Skeletal muscle cell (primary cell): ENCODE results near the gene FAXDC2.
"Not testable (repeated sequence)": the region's sequence is repeated elsewhere in the genome, so short reads cannot be mapped to it uniquely, and the experiment has no call there.

Source experiments
- DNase-seq: peaks from one replicate; pipeline ENCODE4 v3.0.0-alpha.2; 2010; ENCODE audit warnings: low read depth
- H3K4me3 ChIP-seq: 2 replicates; pipeline ENCODE4 v1.5.1; 2011; ENCODE audit warnings: low read depth, mild to moderate bottlenecking, control low read depth, low read length, moderate library complexity

Gene FAXDC2

DNA sequence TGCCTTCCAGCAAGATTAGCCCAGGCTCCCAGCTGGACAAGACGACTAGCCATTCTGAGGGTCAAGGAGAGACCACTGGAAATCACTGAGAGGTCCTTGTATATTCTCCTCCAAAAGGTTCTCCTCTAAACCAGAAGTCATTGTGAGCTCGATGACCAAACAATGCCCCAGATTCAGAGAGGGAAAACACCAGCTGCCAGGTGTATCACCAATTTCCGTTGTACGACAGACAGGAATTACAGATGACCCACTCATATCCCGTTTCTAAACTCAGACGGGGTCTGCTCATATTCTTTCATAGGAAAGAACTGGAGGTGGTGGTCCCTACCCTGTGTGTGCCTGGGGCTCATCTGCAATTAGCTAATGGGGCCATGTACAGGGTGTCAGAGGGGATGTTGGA lies 14.2 kb downstream of the FAXDC2 start:
- no peak for DNase-seq
- H3K4me3 ChIP-seq, result no peak overlapping the region

GRCh38 chr5:154835701-154836052 lies 14.7 kb downstream of the FAXDC2 start:
- not testable (repeated sequence) for DNase-seq, H3K4me3 ChIP-seq

DNA sequence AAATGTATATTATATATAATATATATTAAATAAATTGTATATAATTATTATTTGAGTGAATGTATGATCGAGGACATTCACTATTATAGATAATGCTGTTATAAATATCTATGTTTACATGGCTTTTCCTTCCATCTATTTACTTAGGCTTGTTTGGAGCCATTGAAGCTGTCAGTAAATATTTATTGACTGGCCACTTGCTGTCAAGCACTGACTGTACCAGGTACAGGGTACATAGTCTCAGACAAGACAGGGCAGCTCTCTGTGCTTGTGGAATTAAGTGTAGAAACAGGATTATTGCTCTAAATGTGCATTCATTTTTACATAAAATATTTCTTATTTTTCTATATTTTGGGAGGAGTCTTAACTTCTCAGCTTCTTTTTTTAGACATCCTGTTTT lies 16.4 kb downstream of the FAXDC2 start:
- no peak overlapping the region for H3K4me3 ChIP-seq
- DNase-seq, result no peak

GRCh38 chr5:154832804-154833203 lies 17.6 kb downstream of the FAXDC2 start:
- DNase-seq, result not testable (repeated sequence)

GRCh38 chr5:154831451-154831850 lies 19.0 kb downstream of the FAXDC2 start:
- H3K4me3 ChIP-seq, result no peak overlapping the region
- DNase-seq, result no peak

More at GRCh38 chr5:154832804-154833203, 17.6 kb downstream of the FAXDC2 start:
- not testable (repeated sequence) for H3K4me3 ChIP-seq

DNA sequence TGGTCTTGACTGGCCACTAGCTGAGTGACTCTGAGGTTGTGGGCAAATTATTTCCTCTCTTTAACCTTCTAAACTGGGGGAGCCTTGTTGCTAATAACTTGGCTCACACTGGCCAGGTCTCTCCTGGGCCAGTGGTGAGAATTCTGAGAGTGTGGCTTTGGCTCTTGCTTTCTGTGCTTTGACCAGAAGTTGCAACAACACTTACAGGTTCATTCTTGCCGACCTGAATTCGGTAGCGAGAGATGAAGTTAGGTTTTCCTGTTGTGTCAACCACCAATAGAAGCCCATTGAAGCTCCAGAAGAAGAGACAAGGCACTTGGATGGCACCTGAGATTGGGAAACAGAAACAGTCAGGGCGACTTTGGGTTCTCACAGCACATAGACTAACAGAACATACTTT lies 19.8 kb downstream of the FAXDC2 start:
- no peak for DNase-seq
- H3K4me3 ChIP-seq, result no peak overlapping the region

DNA sequence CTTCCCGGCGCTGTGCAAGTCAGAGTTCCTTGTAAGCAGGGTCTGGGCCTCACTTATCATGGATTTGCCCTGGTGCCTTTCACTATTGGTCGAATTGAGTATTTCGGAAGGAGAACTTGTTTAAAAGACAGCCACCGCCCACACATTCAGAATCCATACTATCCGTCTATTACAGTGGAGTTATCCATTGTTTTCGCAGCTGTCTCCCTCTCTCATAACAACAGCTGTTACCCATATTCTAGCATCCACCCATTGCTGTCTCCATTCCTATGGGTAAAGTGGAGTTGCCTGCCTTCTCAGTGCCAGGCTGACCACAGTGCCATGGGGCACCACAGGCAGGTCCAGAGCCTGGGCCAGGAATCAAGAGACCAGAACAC lies 20.2 kb downstream of the FAXDC2 start:
- peak; percentile 38 for DNase-seq
- H3K4me3 ChIP-seq, result no peak overlapping the region

DNA sequence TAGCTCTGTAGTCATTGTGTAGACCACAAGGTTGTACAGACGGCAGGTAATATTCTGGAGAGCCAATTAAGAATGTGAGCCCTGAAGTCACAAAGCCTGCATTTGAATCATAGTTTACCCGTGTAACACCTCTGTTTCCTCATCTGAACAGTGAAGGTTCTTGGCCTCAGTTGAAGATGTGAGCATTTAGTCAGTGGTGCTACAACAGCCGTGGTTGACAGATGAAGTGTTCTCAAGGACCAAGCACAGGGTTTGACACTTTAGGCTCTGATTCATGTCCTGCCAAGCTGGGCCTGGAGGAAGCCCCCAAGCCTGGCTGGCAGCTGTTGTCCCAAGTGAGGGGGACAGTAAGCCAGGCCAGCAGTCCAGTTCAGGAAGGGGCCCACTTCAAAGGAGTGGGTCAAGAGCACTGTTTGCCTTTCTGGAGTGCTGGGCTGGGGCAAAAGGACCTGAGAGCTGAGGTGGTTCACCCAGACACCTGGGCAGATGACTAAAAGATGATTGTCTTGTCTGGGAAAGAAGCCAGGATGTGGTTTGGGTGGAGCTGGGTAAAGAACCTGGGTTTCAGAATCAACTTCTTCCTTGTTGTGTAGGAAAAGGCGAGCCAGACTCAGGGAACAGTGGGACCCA lies 20.7 kb downstream of the FAXDC2 start:
- DNase-seq, result no peak
- no peak overlapping the region for H3K4me3 ChIP-seq

GRCh38 chr5:154829181-154829588 lies 21.2 kb downstream of the FAXDC2 start:
- H3K4me3 ChIP-seq, result no peak overlapping the region
- no peak for DNase-seq

DNA sequence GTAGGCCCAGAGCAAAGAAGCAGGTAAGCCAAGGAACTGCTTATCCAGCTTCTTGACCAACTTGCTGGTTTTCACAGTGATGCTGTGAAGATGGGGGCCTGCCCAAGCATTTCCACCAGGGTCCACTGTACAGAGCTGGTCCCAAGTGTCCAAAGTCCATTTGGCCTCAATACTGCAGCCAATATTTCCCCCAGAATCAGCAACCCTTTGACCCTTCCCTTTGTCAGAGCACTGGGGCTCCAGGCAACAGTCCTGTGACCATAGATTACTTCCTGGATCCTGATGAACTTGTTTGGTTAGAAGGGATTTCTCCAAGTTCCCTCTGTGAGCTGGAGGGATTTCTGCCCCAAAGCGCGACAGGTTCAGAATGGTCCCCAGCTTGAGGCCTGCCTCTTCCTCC lies 26.3 kb downstream of the FAXDC2 start:
- DNase-seq, result no peak
- H3K4me3 ChIP-seq, result no peak overlapping the region

GRCh38 chr5:154823605-154824004 lies 26.8 kb downstream of the FAXDC2 start:
- no peak for DNase-seq
- no peak overlapping the region for H3K4me3 ChIP-seq

GRCh38 chr5:154822896-154823295 lies 27.5 kb downstream of the FAXDC2 start:
- not testable (repeated sequence) for DNase-seq, H3K4me3 ChIP-seq

GRCh38 chr5:154820383-154820782 lies 30.0 kb downstream of the FAXDC2 start:
- no peak overlapping the region for H3K4me3 ChIP-seq
- DNase-seq, result no peak

- DNase-seq, result no peak
- no peak overlapping the region for H3K4me3 ChIP-seq
Measured at GRCh38 chr5:154819546-154819945, 30.9 kb downstream of the FAXDC2 start.

DNA sequence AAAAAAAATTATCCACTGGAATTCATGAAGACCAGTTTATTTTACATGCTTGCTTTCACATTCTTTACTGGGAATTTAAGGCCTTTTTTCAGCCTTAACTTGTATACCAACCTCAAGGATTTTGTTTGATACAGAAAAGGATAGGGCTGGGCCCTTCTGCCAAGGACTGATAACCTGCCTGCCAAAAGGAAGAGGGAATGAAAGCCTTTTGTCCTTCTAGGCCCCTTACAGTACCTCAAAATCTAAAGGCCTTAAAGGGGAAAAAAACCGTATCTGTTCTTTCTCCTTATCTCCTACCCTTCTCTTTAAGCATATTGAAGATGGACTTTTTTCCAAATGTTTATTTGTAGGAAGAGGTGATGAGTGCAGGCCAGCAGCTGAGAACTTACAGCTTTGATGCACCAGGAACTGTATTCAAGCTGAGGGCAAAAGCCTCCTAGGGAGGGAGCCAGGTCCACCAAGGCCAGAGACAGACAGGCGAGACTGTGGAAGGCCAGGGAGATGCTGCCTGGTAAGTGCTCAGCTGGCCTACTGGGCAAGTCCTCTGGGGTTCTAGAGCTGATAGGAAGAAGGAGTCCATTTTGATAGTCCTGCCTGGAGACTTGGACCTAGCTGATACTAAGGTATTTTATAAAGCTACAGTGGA lies 31.8 kb downstream of the FAXDC2 start:
- no peak overlapping the region for H3K4me3 ChIP-seq
- no peak for DNase-seq

DNA sequence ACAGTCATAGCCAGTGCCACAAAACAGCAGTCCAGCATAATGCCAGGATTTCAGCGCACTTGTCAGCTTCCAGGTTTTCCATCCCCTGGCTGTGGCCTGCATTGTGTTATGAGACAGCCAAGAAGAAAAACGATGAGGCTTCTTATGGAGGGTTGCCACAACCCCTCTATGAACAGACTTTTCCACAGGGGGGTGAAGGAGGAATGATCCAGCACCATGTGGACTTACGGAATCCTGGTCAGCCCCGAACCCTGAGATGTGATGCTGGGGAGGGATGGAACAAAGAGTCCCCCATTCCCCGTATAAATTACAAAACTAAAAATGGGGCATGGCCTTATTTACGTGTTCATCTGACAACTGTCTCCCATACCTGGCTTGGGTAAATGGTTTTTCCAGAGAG lies 32.6 kb downstream of the FAXDC2 start:
- no peak for DNase-seq

GRCh38 chr5:154816891-154817492 lies 33.4 kb downstream of the FAXDC2 start:
- H3K4me3 ChIP-seq, result no peak overlapping the region
- no peak for DNase-seq

More for the DNA sequence above, 32.6 kb downstream of the FAXDC2 start:
- no peak overlapping the region for H3K4me3 ChIP-seq

DNA sequence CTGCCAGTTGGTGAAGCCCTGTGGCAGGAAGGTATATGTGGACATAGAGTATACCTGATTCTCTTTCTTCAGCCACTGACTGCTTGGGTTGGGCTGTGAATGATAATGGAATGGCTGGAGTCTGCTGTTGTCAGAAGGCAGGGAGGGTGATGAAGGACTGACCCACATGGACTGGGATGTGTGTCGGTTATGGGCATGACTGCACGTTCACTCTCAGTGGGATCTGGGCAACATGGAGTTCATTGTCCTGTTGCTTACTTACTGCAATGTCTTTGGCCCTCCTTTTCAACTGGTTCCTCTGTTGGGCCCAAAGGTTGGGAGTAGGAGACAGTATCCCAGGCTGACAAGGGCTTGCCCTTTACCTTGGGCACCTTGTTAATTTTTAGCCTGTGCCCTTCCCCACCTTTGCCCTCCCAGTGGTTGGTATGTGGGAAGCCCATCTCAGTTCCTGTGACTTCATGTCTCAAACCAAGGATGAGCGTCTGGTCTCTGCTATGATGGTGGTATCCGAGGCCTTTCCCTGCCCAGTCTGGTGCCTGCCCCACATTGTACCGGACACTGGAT lies 34.6 kb downstream of the FAXDC2 start:
- H3K4me3 ChIP-seq, result no peak overlapping the region
- no peak for DNase-seq

GRCh38 chr5:154815025-154815424 lies 35.4 kb downstream of the FAXDC2 start:
- no peak for DNase-seq
- H3K4me3 ChIP-seq, result no peak overlapping the region

DNA sequence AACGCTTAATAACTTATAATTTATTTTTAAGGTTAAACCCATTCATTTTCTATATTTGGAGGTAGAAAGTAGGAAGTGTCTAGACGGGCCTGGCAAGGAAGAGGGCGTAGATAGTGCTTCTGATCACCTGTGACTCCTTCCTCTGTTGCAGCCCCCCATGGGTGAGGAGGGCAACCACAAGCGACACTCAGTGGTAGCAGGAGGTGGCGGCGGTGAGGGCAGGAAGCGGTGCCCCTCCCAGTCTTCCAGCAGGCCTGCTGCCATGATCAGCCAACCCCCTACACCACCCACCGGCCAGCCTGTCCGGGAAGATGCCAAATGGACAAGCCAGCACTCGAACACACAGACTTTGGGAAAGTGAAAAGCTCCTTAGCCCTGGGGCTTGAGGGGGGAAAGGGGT lies 36.7 kb downstream of the FAXDC2 start:
- no peak for DNase-seq
- H3K4me3 ChIP-seq, result no peak overlapping the region

DNA sequence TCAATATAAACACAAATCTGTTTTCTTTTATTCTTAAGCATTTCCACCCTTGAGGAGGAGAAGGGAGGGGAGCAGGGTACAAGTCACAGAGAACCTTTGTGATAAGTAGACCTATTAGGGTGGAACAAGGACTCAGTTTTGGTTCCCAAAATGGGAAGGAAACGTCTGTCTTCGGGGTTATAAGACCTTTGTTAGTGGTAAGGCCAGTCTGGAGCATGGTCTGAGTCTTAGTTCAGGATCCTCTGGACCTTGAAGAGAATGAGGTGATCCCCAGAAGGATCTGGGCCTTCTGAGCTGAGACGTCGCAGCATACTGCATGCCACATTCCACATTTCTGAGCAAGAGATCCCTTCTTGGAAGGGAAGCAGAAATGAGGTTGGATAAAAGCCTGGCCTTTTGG lies 37.2 kb downstream of the FAXDC2 start:
- no peak overlapping the region for H3K4me3 ChIP-seq
- DNase-seq, result no peak
